Measurements from ENCODE around the gene SEC31A.
"Not testable (repeated sequence)": the region's sequence is repeated elsewhere in the genome, so short reads cannot be mapped to it uniquely, and the experiment has no call there.

Gene SEC31A

DNA sequence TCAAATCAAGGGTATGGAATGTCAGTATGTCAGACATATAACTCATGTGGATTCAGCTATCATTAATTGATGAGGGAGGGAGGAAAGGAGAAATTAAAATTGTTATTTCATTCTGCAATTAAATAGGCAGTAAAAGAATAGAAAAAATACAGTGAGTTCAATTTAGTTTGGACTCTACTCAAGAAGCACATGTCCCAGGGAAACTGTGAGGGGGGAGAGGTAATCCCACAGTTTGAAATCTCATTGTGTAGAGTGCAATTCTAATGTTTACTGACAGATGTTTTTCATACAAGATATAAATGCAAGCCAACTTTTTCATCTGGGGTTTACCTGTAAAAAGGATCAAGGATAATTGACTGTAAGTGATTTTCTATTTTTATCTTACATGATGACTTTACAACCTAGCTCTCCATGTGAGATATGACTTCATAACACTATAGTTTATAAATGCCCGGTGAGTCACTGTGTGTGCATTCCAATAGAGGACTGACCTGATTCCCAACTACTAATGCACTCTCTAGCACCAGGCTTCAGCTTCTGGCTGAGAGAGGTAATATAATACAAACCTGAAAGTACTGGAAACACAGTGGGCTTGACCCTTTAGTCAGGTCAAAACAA, 57.1 kb downstream of the SEC31A start:
- DNase-seq = no peak

DNA sequence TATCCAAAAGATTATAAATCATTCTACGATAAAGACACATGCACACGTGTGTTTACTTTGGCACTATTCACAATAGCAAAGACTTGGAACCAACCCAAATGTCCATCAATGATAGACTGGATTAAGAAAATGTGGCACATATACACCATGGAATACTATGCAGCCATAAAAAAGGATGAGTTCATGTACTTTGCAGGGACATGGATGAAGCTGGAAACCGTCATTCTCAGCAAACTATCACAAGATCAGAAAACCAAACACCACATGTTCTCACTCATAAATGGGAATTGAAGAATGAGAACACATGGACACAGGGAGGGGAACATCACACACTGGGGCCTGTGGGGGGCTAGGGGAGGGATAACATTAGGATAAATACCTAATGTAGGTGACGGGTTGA, 57.9 kb downstream of the SEC31A start:
- not testable (repeated sequence) for DNase-seq

DNA sequence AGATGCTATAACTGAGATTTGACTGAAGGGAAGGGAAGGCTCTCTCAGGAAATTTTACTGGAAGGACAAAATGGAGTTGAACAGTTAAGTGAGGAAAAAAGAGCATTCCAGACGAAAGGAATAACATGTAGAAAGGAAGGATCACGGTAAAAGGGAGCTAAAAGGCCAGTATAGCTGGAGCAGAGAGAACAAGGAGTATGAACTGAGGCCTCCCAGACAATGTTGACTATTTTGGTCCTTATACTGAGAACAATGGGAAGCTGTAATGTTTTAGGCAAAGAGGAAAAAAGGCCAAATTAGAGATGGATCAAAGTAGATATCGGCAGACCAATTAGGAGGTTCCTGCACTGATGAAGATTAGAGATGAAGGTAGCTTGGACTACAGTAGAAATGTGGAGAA, 65.5 kb downstream of the SEC31A start:
- DNase-seq = no peak

DNA sequence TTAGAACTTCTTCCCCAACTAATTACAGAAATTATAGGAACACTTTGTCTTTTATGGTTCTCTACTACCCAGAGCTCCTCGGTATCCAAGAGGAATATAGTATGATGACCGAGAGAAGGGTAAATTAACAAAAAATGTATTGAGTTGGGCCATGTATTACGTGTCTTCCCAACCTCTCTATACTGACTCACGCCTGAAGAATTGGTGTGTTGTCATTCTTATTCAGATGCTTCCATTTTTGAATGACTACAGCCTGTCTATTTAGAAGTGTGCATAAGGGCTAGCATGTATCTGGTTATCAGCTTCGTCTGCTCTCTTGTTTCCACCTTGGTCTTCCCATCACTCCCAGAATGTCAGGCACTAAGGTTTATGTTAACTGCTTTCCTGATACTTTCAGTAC, 67.9 kb downstream of the SEC31A start:
- DNase-seq = no peak

DNA sequence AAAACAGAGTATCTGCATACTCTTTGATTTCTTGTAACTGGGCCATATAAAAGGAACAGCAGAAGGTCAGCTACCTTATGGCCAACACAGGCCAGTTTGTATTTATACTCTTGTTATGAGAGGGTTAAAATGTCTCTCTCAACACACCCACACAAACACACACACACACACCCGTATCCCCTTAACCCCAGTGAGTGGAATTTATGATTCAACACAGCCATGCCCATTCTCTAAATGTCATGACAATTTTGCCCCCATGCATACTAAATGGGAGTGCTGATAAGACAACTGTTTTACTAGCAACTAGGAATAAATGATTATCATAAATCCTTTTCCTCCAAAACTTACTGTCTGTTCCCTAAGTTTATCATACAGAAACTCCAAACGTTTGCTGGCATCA, 70.3 kb downstream of the SEC31A start:
- no peak for DNase-seq

DNA sequence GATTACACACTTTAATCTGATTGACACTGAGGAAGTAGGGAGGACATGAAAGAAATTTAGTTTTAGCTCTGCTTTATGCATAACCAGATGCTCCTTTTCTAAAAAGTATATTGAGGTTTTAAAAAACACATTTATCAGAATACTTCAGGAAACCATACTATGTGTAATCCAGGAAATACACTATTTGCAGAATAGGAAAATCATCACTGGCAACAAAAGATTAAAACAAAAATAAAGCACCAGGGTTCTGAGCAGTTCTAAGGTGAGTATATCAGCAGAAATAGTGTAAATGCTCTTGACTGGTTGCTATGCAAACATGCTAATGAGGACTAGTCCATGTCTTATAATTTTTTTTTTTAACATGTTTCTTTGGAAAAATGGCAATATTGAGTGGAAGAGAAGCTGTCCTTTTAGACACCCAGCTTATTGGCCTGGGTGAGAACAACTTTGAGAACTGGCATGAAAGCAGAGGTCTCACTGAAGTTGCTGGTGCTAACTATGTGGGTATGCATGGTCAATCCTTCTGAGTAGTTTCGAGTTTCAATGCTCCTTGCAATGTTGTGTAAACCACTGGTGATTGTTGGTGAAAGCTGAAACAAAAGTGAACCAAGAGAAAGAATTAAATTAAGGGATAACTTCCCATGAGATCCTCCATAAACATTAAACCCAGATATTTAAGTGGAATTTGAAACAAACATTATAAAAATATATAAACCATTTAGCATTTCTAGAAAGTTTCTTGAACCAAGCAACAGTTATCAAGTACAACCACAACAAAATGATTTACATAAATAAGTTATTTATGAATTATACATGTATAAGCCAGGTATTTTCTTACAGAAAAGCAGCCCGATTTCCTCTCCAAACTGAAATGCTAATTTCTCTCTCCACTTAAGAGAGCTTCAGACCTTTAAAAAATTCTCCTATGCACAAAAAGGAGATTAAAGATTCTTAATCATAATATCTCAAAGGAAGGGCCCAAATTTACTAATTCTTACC, 72.0 kb downstream of the SEC31A start:
- no peak for DNase-seq

DNA sequence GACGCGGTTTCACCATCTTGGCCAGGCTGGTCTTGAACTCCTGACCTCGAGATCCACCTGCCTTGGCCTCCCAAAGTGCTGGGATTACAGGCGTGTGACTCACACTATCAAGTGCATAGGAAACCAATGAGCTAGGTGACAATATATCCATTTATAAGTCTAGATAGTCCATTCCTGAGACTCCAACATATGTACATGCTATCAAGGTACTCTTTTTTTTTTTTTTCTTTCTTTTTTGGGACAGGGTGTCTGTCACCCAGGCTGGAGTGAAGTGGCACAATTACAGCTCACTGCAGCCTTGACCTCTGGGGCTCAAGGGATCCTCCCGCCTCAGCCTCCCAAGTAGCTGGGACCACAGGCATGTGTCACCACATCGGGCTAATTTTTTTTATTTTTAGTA, 74.1 kb downstream of the SEC31A start:
- not testable (repeated sequence) for DNase-seq

DNA sequence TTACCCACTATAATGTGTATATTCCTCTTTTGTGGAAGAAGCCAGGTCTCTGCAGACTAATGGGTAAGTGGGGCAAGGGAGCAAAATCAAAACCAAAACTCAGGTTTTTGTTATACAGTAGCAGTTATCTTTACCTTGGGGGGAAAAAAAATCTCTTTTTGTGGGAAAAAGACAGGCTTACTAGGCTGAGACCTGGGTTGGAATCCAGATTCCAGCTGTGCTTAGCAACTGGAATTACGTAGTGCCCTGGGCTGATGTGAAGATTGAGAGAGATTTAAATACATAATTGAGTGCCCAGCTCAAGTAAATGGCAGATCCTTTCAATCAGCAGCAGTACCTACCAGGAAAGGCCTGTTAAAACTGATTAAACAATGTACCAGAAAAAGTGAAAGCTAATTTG, 76.9 kb downstream of the SEC31A start:
- DNase-seq = no peak

DNA sequence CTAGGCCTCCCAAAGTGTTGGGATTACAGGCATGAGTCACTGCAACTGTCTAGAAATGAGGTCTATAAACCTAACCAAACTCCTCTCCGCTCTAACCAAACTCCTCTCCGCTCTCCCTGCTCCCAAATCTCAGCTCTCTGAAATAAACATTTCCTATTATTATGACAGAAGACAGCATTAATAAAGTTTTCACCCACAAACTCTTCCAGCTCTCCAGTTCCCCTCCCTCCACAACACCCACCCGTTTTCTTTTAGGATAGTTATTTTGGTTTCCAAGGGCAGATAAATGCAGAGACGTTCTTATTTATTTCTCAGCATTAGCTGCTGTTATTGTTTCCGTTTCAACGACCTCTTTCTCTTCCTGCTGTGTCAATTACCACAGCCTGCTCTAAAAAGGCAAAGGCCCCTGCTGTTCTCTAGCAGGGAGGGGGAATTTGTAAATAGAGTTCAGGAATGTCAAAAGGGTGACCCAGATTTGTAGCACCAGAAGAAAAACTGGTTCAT, 79.1 kb downstream of the SEC31A start:
- DNase-seq = no peak

DNA sequence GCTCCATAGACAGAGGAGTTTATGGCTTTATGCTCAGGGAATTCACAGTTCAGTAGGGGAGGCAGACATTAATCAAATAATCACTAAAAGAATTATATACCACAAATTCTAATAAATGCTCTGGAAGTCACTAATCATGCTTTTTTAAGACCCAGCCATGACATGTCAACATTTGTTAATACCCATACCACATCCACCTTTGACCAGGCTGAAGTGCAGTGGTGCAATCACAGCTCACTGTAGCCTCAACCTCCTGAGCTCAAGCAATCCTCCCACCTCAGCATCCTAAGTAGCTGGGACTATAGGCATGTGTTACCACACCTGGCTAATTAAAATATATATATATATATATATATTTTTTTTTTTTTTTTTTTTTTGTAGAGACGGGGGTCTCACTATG, 79.6 kb downstream of the SEC31A start:
- DNase-seq = no peak

DNA sequence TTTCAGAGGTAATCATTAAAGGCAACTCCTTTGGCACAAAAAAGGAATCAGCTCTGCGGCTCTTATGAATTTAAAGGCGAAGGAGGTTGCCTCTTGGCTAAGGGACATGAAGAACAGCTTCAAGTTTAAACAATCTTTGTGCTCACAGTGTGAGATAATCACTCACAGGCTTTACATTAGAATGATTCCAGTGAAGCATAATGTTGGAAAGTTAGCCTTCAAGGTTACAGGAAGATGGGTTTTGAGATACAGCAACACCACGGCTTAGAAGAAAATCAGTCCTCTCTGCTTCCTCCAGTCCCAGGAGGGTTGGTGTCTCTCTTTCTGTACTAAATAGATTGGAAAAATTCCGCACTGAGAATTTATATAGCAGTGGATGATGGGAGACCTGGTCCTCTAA, 80.8 kb downstream of the SEC31A start:
- DNase-seq = no peak

DNA sequence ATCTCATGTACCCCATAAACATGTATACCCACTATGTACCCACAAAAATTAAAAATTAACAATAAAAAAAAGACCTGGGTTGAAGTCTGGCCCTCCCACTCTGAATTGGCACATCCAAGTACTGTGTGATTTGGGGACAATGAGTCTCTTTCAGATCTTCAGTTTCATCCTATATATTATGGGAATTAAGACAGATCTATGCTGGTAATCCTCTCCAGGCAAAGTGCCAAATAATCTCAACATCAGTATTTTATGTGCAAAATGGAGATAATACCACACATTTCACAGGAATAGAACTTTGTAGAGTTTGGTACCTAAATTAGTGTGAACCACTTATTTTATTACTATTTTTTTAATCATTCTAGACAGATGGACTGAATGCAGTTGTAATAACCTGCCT, 81.3 kb downstream of the SEC31A start:
- no peak for DNase-seq

DNA sequence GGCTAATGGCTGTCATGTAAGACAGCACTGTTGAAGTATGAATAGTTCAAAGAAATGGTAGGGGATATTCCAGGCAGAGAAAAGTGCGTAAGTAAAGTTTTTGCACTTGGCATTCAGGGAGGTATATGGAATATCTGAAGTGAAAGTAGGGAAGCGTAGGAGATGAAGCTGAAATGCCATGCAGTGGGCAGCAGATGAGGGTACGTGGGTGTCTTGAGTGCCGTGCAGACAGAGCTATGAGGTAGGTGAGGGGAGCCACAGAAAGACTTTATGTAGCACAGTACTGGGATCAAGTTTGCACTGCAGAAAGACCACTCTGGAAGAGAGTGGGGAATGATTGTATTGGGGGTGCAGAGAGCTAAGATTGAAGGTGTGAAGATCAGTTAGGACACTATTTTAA, 87.2 kb downstream of the SEC31A start:
- no peak for DNase-seq

DNA sequence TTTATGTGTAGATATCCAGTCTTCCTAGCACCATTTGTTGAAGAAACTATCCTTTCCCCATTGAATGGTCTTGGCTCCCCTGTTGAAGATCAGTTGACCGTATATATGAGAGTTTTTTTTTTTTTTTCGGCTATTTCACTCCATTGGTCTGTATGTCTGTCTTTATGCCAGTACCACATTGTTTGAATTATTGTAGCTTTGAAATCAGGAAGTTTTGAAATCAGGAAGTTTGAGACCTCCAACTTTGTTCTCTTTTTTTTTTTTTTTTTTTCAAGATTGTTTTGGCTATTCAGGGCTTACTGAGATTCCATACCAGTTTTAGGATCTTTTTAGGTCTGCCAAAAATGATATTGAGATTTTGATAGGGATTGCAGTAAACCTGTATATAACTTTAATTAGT, 88.0 kb downstream of the SEC31A start:
- no peak for DNase-seq

DNA sequence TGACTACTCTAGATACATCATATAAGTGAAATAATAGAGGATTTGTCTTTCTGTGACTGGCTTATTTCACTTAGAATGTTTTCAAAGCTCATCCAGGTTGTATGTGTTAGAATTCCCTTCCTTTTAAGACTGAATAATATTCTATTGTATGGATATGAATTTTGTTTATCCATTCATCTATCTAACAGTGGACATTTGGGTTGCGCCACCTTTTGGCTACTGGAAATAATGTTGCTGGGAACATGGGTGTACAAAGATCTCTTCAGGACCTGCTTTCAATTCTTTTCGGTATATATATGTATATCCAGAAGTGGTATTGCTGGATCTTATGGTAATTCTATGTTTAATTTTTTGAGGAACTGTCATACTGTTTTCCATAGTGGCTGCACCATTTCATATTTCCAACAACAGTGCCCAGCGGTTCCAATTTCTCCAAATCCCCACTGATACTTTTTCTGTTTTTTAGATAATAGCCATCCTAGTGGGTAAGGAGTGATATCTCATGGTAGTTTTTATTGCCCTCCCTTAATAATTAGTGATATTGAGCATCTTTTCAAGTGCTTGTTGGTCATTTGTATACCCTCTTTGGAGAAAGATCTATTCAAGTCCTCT, 88.9 kb downstream of the SEC31A start:
- DNase-seq = no peak

DNA sequence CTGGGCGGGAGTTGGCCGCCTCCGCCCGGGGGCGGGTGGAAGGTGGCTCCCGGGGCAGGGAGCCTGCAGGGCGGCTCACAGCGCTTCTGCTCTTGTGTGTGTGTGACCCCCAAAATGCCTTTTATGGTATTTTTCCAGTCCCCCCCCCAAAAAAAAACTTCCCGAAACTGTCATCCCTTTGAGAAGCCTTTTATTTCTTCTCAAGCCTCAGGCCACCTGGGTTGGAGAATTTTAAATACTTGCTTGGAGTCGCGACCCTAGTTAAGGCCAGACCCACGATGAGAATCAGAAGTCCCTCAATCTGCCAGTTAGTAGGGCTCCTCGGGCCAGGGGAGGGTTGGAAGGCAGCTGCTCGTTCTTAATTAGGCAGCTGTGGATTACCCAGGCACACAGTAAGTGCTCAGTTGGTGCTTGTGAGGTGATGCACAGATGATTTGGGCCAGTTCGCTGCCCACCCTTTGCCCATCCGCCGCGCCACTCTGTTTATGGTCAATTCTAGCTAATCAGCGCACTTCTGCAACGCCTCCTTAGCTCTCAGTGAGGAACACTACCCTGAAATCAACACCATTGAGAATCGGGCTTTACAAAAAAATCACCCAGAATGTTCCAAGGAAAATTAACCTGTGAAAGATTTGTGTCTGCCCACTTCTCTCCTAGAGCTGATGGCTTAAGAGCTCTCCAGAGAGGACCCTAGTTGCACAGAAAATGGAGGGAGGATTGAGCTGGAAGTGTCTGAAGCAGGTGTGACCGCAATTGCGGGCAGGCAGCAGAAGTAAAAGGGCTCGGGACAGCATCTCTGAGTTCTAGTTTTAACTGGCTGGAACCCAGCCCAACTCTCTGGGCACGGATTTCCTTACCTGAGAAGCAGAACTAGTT, 91.7 kb downstream of the SEC31A start:
- DNase-seq = no peak

DNA sequence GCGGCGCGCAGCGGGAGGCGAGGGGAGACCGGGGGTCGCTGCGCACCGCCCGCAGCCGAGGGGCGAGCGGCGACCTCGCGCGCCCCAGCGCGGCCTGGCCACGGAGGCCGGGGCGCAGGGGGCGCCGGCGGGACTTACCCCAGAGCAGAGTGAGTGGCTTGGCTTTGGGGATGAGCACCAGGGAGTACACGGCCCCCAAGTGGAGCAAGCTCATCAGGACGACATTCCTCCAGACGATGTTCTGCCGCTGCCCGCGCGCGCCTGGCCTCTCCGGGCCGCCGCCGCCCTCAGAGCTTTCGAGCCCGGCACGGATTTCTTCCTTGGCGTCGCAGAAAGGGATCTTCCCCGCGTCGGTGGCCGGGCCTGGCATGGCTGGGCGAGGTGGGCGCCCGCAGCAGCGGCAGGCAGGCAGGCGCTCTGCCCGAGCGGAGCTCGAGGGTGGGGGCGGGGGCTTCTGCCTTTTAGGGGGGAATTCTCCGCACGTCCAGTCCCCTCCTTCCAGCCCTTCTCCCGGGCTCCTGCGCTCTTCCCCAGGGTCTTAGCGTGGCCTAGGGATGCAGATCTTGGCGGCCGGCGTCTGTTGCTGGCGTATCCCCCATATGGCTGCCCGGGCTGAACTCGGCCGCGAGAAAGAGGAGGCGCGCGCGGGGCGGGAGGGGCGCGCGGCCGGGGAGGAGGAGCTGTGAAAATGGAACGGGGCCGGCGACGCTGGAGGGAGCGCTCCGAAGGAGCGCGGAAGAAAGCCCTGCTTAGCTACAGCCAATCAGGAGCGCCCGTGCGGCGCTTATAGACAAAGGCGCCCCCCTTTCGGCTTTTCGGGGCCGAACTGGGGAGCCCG, 92.6 kb downstream of the SEC31A start, which contains the start of gene SCD5:
Gene SCD5 (minus strand): TSS at position 629 of the 838 bp plus-strand sequence. CDS start 259 bp downstream, at position 370.
- no peak for DNase-seq

DNA sequence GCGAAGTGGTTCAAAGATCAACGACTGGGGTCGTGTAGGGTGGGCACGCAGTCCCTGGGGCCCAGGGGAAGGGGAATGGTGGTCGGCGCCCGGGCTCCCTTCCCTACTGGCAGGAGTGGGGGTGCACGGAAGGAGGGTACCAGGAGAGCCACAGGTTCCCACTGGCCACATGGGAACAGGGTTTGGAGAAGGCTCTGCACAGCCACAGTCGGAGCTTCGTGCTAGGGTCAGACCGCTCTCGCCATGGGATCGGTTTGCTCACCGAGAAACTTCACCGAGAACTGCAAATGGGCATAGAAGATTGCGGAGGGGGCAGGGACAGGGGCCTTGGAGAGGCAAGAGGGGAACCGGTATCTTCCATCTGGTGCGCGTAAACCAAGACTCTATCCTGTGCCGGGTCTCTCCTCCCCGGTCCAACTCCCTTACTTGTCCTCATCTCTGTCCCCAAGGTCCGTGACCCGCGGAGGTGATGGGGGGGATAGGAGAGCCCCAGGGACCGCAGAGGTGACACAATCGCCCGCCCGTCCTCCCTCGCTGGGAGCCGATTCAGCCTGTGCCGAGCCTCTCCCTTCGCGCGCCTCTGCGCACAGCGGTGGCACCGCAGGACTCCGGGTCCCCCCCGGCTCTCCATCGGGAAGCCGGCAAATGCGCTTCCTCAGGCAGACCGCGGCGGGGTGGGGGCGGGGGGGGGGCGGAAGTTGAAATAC, 93.4 kb downstream of the SEC31A start:
- no peak for DNase-seq

DNA sequence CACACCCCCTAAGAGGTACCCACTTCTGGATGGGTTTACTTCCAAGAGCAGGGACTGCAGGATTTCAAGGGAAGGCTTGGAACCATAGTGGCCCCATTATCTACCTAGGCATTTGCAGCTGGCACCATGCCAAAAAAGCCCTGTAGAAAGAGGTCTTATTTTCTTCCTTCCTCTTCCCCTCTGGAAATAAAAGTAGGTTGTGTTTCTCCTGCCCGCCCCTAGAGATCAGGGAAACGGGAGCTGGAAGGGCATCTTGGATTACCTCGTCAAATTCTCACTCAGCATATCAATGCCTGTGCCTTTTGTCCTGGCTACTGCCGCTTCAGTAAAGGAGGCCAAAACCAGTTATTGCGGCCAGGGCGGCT, 93.9 kb downstream of the SEC31A start:
- DNase-seq = no peak

DNA sequence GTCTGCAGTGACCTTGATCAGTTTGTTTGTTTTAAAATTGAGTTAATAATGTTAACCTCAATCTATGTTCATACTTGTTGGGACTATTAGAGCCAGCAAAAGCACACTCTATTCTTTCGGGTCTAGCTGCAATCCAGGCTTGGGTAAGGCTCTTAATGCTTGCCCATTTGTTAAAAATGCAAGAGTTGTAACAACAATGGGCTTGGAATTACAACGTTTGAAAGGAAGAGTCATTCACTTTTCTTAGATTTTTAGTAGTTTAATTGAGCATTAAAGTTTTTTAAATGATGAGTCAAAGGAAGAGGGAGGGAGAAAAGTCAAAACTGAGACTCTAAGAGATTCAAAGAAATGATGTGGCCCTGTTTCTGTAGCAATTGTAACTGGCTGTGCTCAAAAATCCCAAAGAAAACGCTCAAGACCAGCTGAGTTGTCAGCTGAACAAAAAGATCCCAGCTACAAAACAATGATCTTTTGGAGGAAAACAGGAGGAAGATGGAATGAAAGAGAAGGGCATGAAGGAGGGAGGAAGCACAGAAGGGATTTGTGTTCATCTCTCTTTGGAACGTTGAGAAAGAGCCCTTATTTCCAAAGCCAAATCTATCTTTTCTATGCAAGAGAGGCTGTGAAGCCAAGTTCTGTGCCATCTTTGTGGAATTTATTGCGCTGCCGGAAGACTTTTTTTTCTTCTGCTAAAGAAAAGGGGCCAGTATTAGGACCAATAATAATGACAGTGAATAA, 97.9 kb downstream of the SEC31A start:
- DNase-seq = no peak

Measured in KG1 (cell line).